ENCODE measurements around the gene DPY19L3. TPM values are rescaled to one million over a fixed set of nuclear protein-coding genes. Genes with fewer than 3 reads are reported as not detected.
A peak's percentile ranks its signal among the peaks of the same experiment; 100 is the strongest.
"Not testable (repeated sequence)": the region's sequence is repeated elsewhere in the genome, so short reads cannot be mapped to it uniquely, and the experiment has no call there.

The DPY19L3 gene
- total and polyA plus RNA-seq, 12 donors, result 2.9 to 11.8 (median 4.4) TPM

- no peak for DNase-seq
- TF ChIP-seq CTCF (IDR thresholded peaks at IDR 0.05), result no peak
- 91 to 97% methylated on average over 8 of the region's 8 CpGs for WGBS, 2 donors
Observed at GRCh38 chr19:32416749-32417456, 11.3 kb downstream of the DPY19L3 start.

GRCh38 chr19:32418155-32418554 lies 12.6 kb downstream of the DPY19L3 start:
- no peak for ATAC-seq
- no peak for DNase-seq
- intact Hi-C loops (cut with DNase I), result no loop called here
- TF ChIP-seq CTCF (IDR thresholded peaks at IDR 0.05), result no peak
- Histone ChIP-seq H3K36me3 (peaks cover 0 to 46% (median 0%) of the 10 kb centered on the region in 9 donors), H3K27ac (no peak overlapping the region), H3K4me1 (peaks cover 0 to 18% (median 0%) of the 10 kb centered on the region in 9 donors), H3K4me3 (no peak overlapping the region), H3K9me3 (no peaks in the 10 kb centered on the region), H3K27me3 (no peaks in the 10 kb centered on the region)
- WGBS, 2 donors, result 91 to 92% methylated on average over 3 of the region's 3 CpGs

More at GRCh38 chr19:32416749-32417456, 11.3 kb downstream of the DPY19L3 start:
- ATAC-seq, result no peak
- no peaks in the 10 kb centered on the region for H3K27me3 ChIP-seq
- H3K4me3 ChIP-seq, result no peak overlapping the region
- H3K27ac ChIP-seq, result no peak overlapping the region
- H3K9me3 ChIP-seq, result no peaks in the 10 kb centered on the region
- peaks cover 0 to 58% (median 6%) of the 10 kb centered on the region in 9 donors for H3K36me3 ChIP-seq
- intact Hi-C loops (cut with DNase I), result no loop called here
- peaks cover 0 to 11% (median 0%) of the 10 kb centered on the region in 9 donors for H3K4me1 ChIP-seq

GRCh38 chr19:32421589-32422361 lies 16.2 kb downstream of the DPY19L3 start:
- Histone ChIP-seq H3K36me3 (peaks cover 0 to 29% (median 0%) of the 10 kb centered on the region in 9 donors), H3K4me3 (no peak overlapping the region), H3K4me1 (peaks cover 0 to 18% (median 0%) of the 10 kb centered on the region in 9 donors), H3K9me3 (peaks cover 0 to 4% (median 0%) of the 10 kb centered on the region in 11 donors), H3K27ac (peak overlapping the region in 1 of 10 donors; percentile 49), H3K27me3 (no peaks in the 10 kb centered on the region)
- TF ChIP-seq CTCF (IDR thresholded peaks at IDR 0.05), result no peak
- 68 to 70% methylated on average over 7 of the region's 7 CpGs for WGBS, 2 donors
- no peak for DNase-seq
- intact Hi-C loops (cut with DNase I), result no loop called here
- peak in 3 of 8 donors; percentile 47 to 67 (median 47) for ATAC-seq

- Histone ChIP-seq H3K4me1 (peaks cover 0 to 18% (median 0%) of the 10 kb centered on the region in 9 donors), H3K27me3 (no peaks in the 10 kb centered on the region), H3K9me3 (peaks cover 0 to 4% (median 0%) of the 10 kb centered on the region in 11 donors), H3K27ac (peak overlapping the region in 1 of 10 donors; percentile 49), H3K4me3 (no peak overlapping the region), H3K36me3 (peaks cover 0 to 25% (median 0%) of the 10 kb centered on the region in 9 donors)
- no peak for DNase-seq
- intact Hi-C loops (cut with DNase I), result no loop called here
- WGBS, 2 donors, result 68 to 76% methylated on average over 3 of the region's 3 CpGs
- ATAC-seq, result no peak
- TF ChIP-seq CTCF (IDR thresholded peaks at IDR 0.05), result no peak
Observed at GRCh38 chr19:32422435-32422834, 16.9 kb downstream of the DPY19L3 start.

GRCh38 chr19:32423944-32424343 lies 18.4 kb downstream of the DPY19L3 start:
- intact Hi-C loops (cut with DNase I); H3K9me3 ChIP-seq; H3K27ac ChIP-seq; DNase-seq; H3K27me3 ChIP-seq; ATAC-seq; H3K4me3 ChIP-seq: not testable (repeated sequence)
- Histone ChIP-seq H3K36me3 (peaks cover 0 to 23% (median 0%) of the 10 kb centered on the region in 9 donors), H3K4me1 (peaks cover 0 to 18% (median 0%) of the 10 kb centered on the region in 9 donors)
- WGBS, 2 donors, result 95 to 97% methylated on average over 3 of the region's 3 CpGs
